HepG2 (cell line): ENCODE results near the gene AURKA. TPM values are rescaled to one million over a fixed set of nuclear protein-coding genes. Genes with fewer than 3 reads are reported as not detected.

Experiments used
- CEBPB ChIP-seq: IDR thresholded peaks from 2 replicates; pipeline ENCODE4 v1.6.1; 2011; ENCODE audit warnings: low read depth, low read length, improper control_type of control experiment, borderline replicate concordance
- ELF3 ChIP-seq: IDR thresholded peaks from 2 replicates; pipeline ENCODE4 v1.6.1; 2016; ENCODE audit warnings: missing genetic modification reagents, missing compliant biosample characterization
- HIVEP1 ChIP-seq: sonication (generic); formaldehyde crosslinking; IDR thresholded peaks from 2 replicates; pipeline ENCODE4 v1.4.0; 2020; ENCODE audit warnings: mild to moderate bottlenecking, missing genetic modification reagents
- KLF9 ChIP-seq: IDR thresholded peaks from 2 replicates; pipeline ENCODE4 v1.6.1; 2016; ENCODE audit warnings: low read depth
- MAZ ChIP-seq, 2 experiments: sonication (generic) in 1 of 2; formaldehyde crosslinking in 1 of 2; IDR thresholded peaks; 2 replicates each; pipeline versions ENCODE4 v1.5.0 to v1.6.1; 2012 to 2020; ENCODE audit warnings: low read depth in 2 of 2, mild to moderate bottlenecking in 2 of 2, borderline replicate concordance in 1 of 2, improper control_type of control experiment in 1 of 2, low read length in 1 of 2, missing genetic modification reagents in 1 of 2, moderate library complexity in 1 of 2
- MBD4 ChIP-seq: IDR thresholded peaks from 2 replicates; pipeline ENCODE4 v1.6.1; 2012; ENCODE audit warnings: low read length, inconsistent platforms, borderline replicate concordance
- PHF20 ChIP-seq: sonication (generic); formaldehyde crosslinking; IDR thresholded peaks from 2 replicates; pipeline ENCODE4 v1.5.0; 2020; ENCODE audit warnings: mild to moderate bottlenecking, missing genetic modification reagents
- RXRA ChIP-seq: sonication (generic); formaldehyde crosslinking; IDR thresholded peaks from 2 replicates; pipeline ENCODE4 v1.5.1; 2020; ENCODE audit warnings: missing genetic modification reagents
- ZBTB39 ChIP-seq: sonication (generic); formaldehyde crosslinking; IDR thresholded peaks from 2 replicates; pipeline ENCODE4 v1.5.0; 2020; ENCODE audit warnings: missing genetic modification reagents
- ZHX2 ChIP-seq, 2 experiments: sonication (generic) in 1 of 2; formaldehyde crosslinking in 1 of 2; IDR thresholded peaks; 2 replicates each; pipeline versions ENCODE4 v1.6.1 to v1.9.0; 2014 to 2022; ENCODE audit warnings: antibody characterized with exemption in 1 of 2, borderline replicate concordance in 1 of 2, inconsistent platforms in 1 of 2, low read depth in 1 of 2, missing genetic modification reagents in 1 of 2
- ZNF451 ChIP-seq: sonication (generic); formaldehyde crosslinking; IDR thresholded peaks from 2 replicates; pipeline ENCODE4 v1.5.0; 2020; ENCODE audit warnings: mild to moderate bottlenecking, missing genetic modification reagents
- ZNF501 ChIP-seq: sonication (generic); formaldehyde crosslinking; IDR thresholded peaks from 2 replicates; pipeline ENCODE4 v1.5.1; 2020; ENCODE audit warnings: mild to moderate bottlenecking, moderate library complexity, missing genetic modification reagents
- ZNF512B ChIP-seq: sonication (generic); formaldehyde crosslinking; IDR thresholded peaks from 2 replicates; pipeline ENCODE4 v1.5.1; 2020; ENCODE audit warnings: missing genetic modification reagents, mild to moderate bottlenecking, borderline replicate concordance
- ZNF552 ChIP-seq: sonication (generic); formaldehyde crosslinking; IDR thresholded peaks from 2 replicates; pipeline ENCODE4 v1.9.0; 2022; ENCODE audit warnings: missing genetic modification reagents, mild to moderate bottlenecking, borderline replicate concordance
- ZNF567 ChIP-seq: sonication (generic); formaldehyde crosslinking; IDR thresholded peaks from 2 replicates; pipeline ENCODE4 v1.8.1; 2023; ENCODE audit warnings: mild to moderate bottlenecking, missing genetic modification reagents, borderline replicate concordance
- ZNF772 ChIP-seq: sonication (generic); formaldehyde crosslinking; IDR thresholded peaks from 2 replicates; pipeline ENCODE4 v1.5.0; 2020; ENCODE audit warnings: mild to moderate bottlenecking, missing genetic modification reagents
- ZNF776 ChIP-seq: sonication (generic); formaldehyde crosslinking; IDR thresholded peaks from 2 replicates; pipeline ENCODE4 v1.4.0; 2020; ENCODE audit warnings: mild to moderate bottlenecking, missing genetic modification reagents
- ZSCAN25 ChIP-seq: sonication (generic); formaldehyde crosslinking; IDR thresholded peaks from 2 replicates; pipeline ENCODE4 v1.8.0; 2022; ENCODE audit warnings: mild to moderate bottlenecking, missing genetic modification reagents
- ZZZ3 ChIP-seq: sonication (generic); formaldehyde crosslinking; IDR thresholded peaks from 2 replicates; pipeline ENCODE4 v1.4.0; 2020; ENCODE audit warnings: missing genetic modification reagents, mild to moderate bottlenecking, borderline replicate concordance
- polyA plus RNA-seq, 8 experiments: library from polyadenylated mRNA; depleted of rRNA in 3 of 8; stranded (reverse) in 7 of 8; unstranded in 1 of 8; fragments of >200 nt; fragmentation: Illumina TruSeq in 4 of 8; extraction: Trizol in 4 of 8; gene quantifications; 2 replicates each; pipeline versions ENCODE4 v1.2.1 to v1.2.3, GENCODE V29; 2011 to 2016; ENCODE audit warnings: low read depth in 4 of 8, missing spikeins in 1 of 8, mixed read lengths in 1 of 8; ENCODE audit not compliant: insufficient read depth in 1 of 8
- total RNA-seq, 5 experiments: library from RNA; depleted of rRNA; stranded (reverse); fragments of >200 nt; fragmentation: Illumina TruSeq; extraction: Trizol; gene quantifications; 2 replicates each; pipeline ENCODE4 v1.2.3, GENCODE V29; 2016; ENCODE audit warnings: low read depth in 1 of 5

AURKA gene
- total and polyA plus RNA-seq, 2 of the 13 experiments (the other 11 are each of a cell fraction or from before 2014, with no cell fraction given) = 96.4 to 224 TPM

- TF ChIP-seq ZBTB39 (CRISPR knock-in tag) (no peak), ZZZ3 (no peak), HIVEP1 (CRISPR knock-in tag) (peak; percentile 27; the same call in 1 of the 2 replicates), MAZ (IDR thresholded peaks at IDR 0.05; ENCODE audit: borderline replicate concordance, low read depth, low read length) (no peak), MAZ (CRISPR knock-in tag; IDR thresholded peaks at IDR 0.05; ENCODE audit: low read depth) (peak; percentile 38; the same call in 1 of the 2 replicates), ZSCAN25 (CRISPR knock-in tag) (no peak), ELF3 (no peak), PHF20 (CRISPR knock-in tag) (no peak), KLF9 (CRISPR knock-in tag) (no peak), CEBPB (no peak), ZNF501 (CRISPR knock-in tag) (no peak), ZNF567 (no peak), MBD4 (no peak), ZNF772 (CRISPR knock-in tag) (0 out of 2 replicates have a peak, but pooled peaks have one; percentile 28), ZNF552 (CRISPR knock-in tag) (no peak), ZNF776 (peak; percentile 50; the same call in 1 of the 2 replicates), ZNF512B (no peak), ZHX2 (IDR thresholded peaks at IDR 0.05; ENCODE audit: low read depth) (no peak), ZHX2 (CRISPR knock-in tag; IDR thresholded peaks at IDR 0.05; ENCODE audit: borderline replicate concordance) (no peak), ZNF451 (CRISPR knock-in tag) (no peak), RXRA (CRISPR knock-in tag) (no peak)
Observed at GRCh38 chr20:56343861-56344381, 48.1 kb downstream of the AURKA start (continued).
